GM19324 (cell line): Measurements from ENCODE around the gene SBF2.
A peak's percentile ranks its signal among the peaks of the same experiment; 100 is the strongest.

ENCODE experiments used
- ATAC-seq: cut with Tn5 transposase; IDR thresholded peaks from one replicate; pipeline ENCODE4 v1.9.1; 2021; ENCODE audit warnings: mild to moderate bottlenecking, moderate library complexity; ENCODE audit not compliant: unreplicated experiment, low FRiP score

The SBF2 gene

GRCh38 chr11:10293423-10294289, at the start of gene SBF2:
SBF2 (minus strand) TSS chr11:10294219; CDS start chr11:10294069, 150 bp downstream.
- peak; percentile 65 for ATAC-seq

GRCh38 chr11:10338287-10338686, 44.3 kb upstream of the SBF2 start:
- ATAC-seq, result no peak

GRCh38 chr11:10333490-10333889, 39.5 kb upstream of the SBF2 start:
- ATAC-seq, result no peak

GRCh38 chr11:10331548-10332289, 37.7 kb upstream of the SBF2 start:
- no peak for ATAC-seq

- ATAC-seq, result no peak
Observed at GRCh38 chr11:10329935-10330334, 35.9 kb upstream of the SBF2 start.

- no peak for ATAC-seq
Observed at GRCh38 chr11:10329356-10329755, 35.3 kb upstream of the SBF2 start.

GRCh38 chr11:10328314-10329098, 34.5 kb upstream of the SBF2 start:
- no peak for ATAC-seq

GRCh38 chr11:10327254-10327653, 33.2 kb upstream of the SBF2 start:
- ATAC-seq, result no peak

- no peak for ATAC-seq
Observed at GRCh38 chr11:10326012-10326964, 32.3 kb upstream of the SBF2 start.

- ATAC-seq, result no peak
Observed at GRCh38 chr11:10325277-10326011, 31.4 kb upstream of the SBF2 start.

- no peak for ATAC-seq
Observed at GRCh38 chr11:10324474-10324873, 30.5 kb upstream of the SBF2 start.

GRCh38 chr11:10323793-10324170, 29.8 kb upstream of the SBF2 start:
- ATAC-seq, result no peak

- ATAC-seq, result no peak
Observed at GRCh38 chr11:10322830-10323792, 29.1 kb upstream of the SBF2 start.

GRCh38 chr11:10322401-10322800, 28.4 kb upstream of the SBF2 start:
- ATAC-seq, result no peak

- no peak for ATAC-seq
Observed at GRCh38 chr11:10320736-10321465, 26.9 kb upstream of the SBF2 start.

- ATAC-seq, result no peak
Observed at GRCh38 chr11:10319702-10320558, 25.9 kb upstream of the SBF2 start.

GRCh38 chr11:10318527-10318802, 24.4 kb upstream of the SBF2 start:
- ATAC-seq, result no peak
